GM12878 (cell line): ENCODE results near the gene METRN. TPM values are rescaled to one million over a fixed set of nuclear protein-coding genes. Genes with fewer than 3 reads are reported as not detected.

ENCODE experiments used
- ATAC-seq: fragments of 200-7000 bp; cut with Tn5 transposase; 3 replicates; pipeline ENCODE4 v1.9.1; 2020; ENCODE audit warnings: mild to moderate bottlenecking, moderate library complexity
- BruUV-seq: library from RNA; stranded (reverse); fragments of 400-500 nt; replicated peaks from 2 replicates; lab custom pipeline; 2021; lab: Mats Ljungman, UMichigan
- CTCF ChIA-PET: fragments of 300-600 bp; sonication (Branson Sonifier 250); formaldehyde crosslinking; extraction: SDS; loops from one replicate; lab custom pipeline; 2021; ENCODE audit warnings: inconsistent platforms; lab: Yijun Ruan, JAX
- POLR2A ChIA-PET: fragments of 350-600 bp; formaldehyde crosslinking; extraction: SDS; loops from one replicate; lab custom pipeline; 2021; ENCODE audit warnings: inconsistent platforms; lab: Charles Lee
- RAD21 ChIA-PET: fragments of 300-600 bp; sonication (Branson Sonifier 250); formaldehyde crosslinking; loops from one replicate; lab custom pipeline; 2023; ENCODE audit warnings: antibody characterized with exemption; ENCODE audit not compliant: unreplicated experiment; lab: Charles Lee
- SMC1A ChIA-PET: fragments of 300-600 bp; sonication (Branson Sonifier 250); formaldehyde crosslinking; loops from one replicate; lab custom pipeline; 2023; ENCODE audit not compliant: unreplicated experiment, uncharacterized antibody; lab: Charles Lee
- DNase-seq: peaks from one replicate; pipeline ENCODE4 v3.0.0-alpha.2; 2011; ENCODE audit warnings: low read depth, low spot score
- FAIRE-seq: peaks from 3 replicates; lab custom pipeline; 2011; peaks lifted over from hg19 to GRCh38; lab: Jason Lieb, UNC
- H2AFZ ChIP-seq: 2 replicates; pipeline ENCODE4 v1.6.0; 2011; ENCODE audit warnings: low read depth, low read length, control low read depth; ENCODE audit not compliant: control insufficient read depth
- H3K27ac ChIP-seq: 2 replicates; pipeline ENCODE4 v1.5.1; 2011; ENCODE audit warnings: control low read depth; ENCODE audit not compliant: control insufficient read depth, insufficient read depth
- H3K27me3 ChIP-seq, 2 experiments: replicated peaks in 1 of 2; 2 replicates each; pipeline versions ENCODE4 v1.6.0 to v1.6.1; 2011; ENCODE audit warnings: low read length in 1 of 2; ENCODE audit not compliant: control insufficient read depth in 2 of 2, insufficient read depth in 2 of 2
- H3K36me3 ChIP-seq, 2 experiments: 2 replicates each; pipeline ENCODE4 v1.5.1; 2011; ENCODE audit warnings: low read length in 1 of 2; ENCODE audit not compliant: control insufficient read depth in 2 of 2, insufficient read depth in 2 of 2
- H3K4me1 ChIP-seq: 2 replicates; pipeline ENCODE4 v1.6.1; 2011; ENCODE audit warnings: mild to moderate bottlenecking, low read length, moderate library complexity, mixed read lengths; ENCODE audit not compliant: control insufficient read depth, insufficient read depth
- H3K4me2 ChIP-seq: 2 replicates; pipeline ENCODE4 v1.6.0; 2011; ENCODE audit warnings: control low read depth; ENCODE audit not compliant: control insufficient read depth, insufficient read depth
- H3K4me3 ChIP-seq: fragments of 200-600 bp; sonication (generic); 2 replicates; pipeline ENCODE4 v1.5.1; 2016
- H3K79me2 ChIP-seq: 2 replicates; pipeline ENCODE4 v1.6.0; 2011; ENCODE audit warnings: low read length; ENCODE audit not compliant: control insufficient read depth, insufficient read depth
- H3K9ac ChIP-seq: 2 replicates; pipeline ENCODE4 v1.8.0; 2011; ENCODE audit warnings: low read length, control low read depth, mixed read lengths; ENCODE audit not compliant: control insufficient read depth, insufficient read depth
- H3K9me3 ChIP-seq: replicated peaks from 3 replicates; pipeline ENCODE4 v1.5.1; 2011; ENCODE audit warnings: mild to moderate bottlenecking, low read length; ENCODE audit not compliant: control insufficient read depth, insufficient read depth
- H4K20me1 ChIP-seq: 2 replicates; pipeline ENCODE4 v1.6.0; 2011; ENCODE audit not compliant: control insufficient read depth, insufficient read depth
- ATF3 ChIP-seq: IDR thresholded peaks from 2 replicates; pipeline ENCODE4 v1.6.1; 2011; ENCODE audit warnings: low read depth, mild to moderate bottlenecking, low read length, moderate library complexity, borderline replicate concordance; ENCODE audit errors: extremely low read depth
- BCL3 ChIP-seq: IDR thresholded peaks from 2 replicates; pipeline ENCODE4 v1.6.1; 2011; ENCODE audit warnings: borderline replicate concordance, low read depth, mild to moderate bottlenecking, moderate library complexity, low read length; ENCODE audit not compliant: insufficient read depth, poor library complexity, severe bottlenecking
- CBX3 ChIP-seq: fragments of 200-600 bp; sonication (generic); IDR thresholded peaks from 2 replicates; pipeline ENCODE4 v1.6.1; 2016; ENCODE audit warnings: low read depth, borderline replicate concordance
- ELK1 ChIP-seq: IDR thresholded peaks from 2 replicates; pipeline ENCODE4 v1.6.1; 2012; ENCODE audit warnings: low read depth, low read length, improper control_type of control experiment
- IRF4 ChIP-seq: IDR thresholded peaks from 2 replicates; pipeline ENCODE4 v1.6.1; 2011; ENCODE audit warnings: low read depth, low read length
- MTA3 ChIP-seq: IDR thresholded peaks from 2 replicates; pipeline ENCODE4 v1.6.1; 2012; ENCODE audit warnings: low read length, inconsistent platforms, borderline replicate concordance
- NFYA ChIP-seq: IDR thresholded peaks from 2 replicates; pipeline ENCODE4 v1.6.1; 2011; ENCODE audit warnings: low read depth, mild to moderate bottlenecking, low read length, improper control_type of control experiment, borderline replicate concordance
- NR2C2 ChIP-seq: IDR thresholded peaks from 2 replicates; pipeline ENCODE4 v1.6.1; 2011; ENCODE audit warnings: borderline replicate concordance, low read depth; ENCODE audit not compliant: control insufficient read depth, insufficient read length
- PKNOX1 ChIP-seq: fragments of 450-650 bp; IDR thresholded peaks from 2 replicates; pipeline ENCODE4 v1.6.1; 2016; ENCODE audit warnings: mild to moderate bottlenecking
- SP1 ChIP-seq: IDR thresholded peaks from one replicate; pipeline ENCODE4 v1.6.1; 2011; ENCODE audit warnings: low read depth, low read length
- STAT1 ChIP-seq: fragments of 450-650 bp; conservative IDR thresholded peaks from 2 replicates; pipeline ENCODE4 v1.6.1; 2014; ENCODE audit warnings: antibody characterized with exemption, mild to moderate bottlenecking
- SUPT20H ChIP-seq: IDR thresholded peaks from 2 replicates; pipeline ENCODE4 v1.6.1; 2011; ENCODE audit warnings: low read depth, mild to moderate bottlenecking, low read length, moderate library complexity, borderline replicate concordance; ENCODE audit not compliant: control insufficient read depth
- ZNF687 ChIP-seq: fragments of 450-650 bp; IDR thresholded peaks from 2 replicates; pipeline ENCODE4 v1.6.1; 2017; ENCODE audit warnings: mild to moderate bottlenecking, moderate library complexity
- WGBS: methylation state at CpG from one replicate; pipeline ENCODE4 v1.1.6; 2016; ENCODE audit warnings: low lambda C conversion rate; ENCODE audit not compliant: insufficient replicate concordance, insufficient coverage; ENCODE audit errors: missing lambda C conversion rate; 5-methylcytosine and 5-hydroxymethylcytosine counted together
- in situ Hi-C: fragments of 300-500 bp; cut with MboI; formaldehyde crosslinking; loops from 9 replicates; pipeline ENCODE4 v1.14.3; 2018; ENCODE audit warnings: mixed read lengths
- intact Hi-C: fragments of 100-400 bp; cut with micrococcal nuclease; formaldehyde crosslinking; loops from one replicate; pipeline ENCODE4 v1.14.2; 2022; ENCODE audit not compliant: unreplicated experiment
- polyA plus RNA-seq, 11 experiments: library from polyadenylated mRNA; depleted of rRNA in 4 of 11; unstranded in 6 of 11; stranded (reverse) in 5 of 11; fragments of >200 nt; fragmentation: Nextera tagmentation in 4 of 11; fragmentation: Illumina TruSeq in 1 of 11; extraction: Ambion mirVana in 4 of 11; extraction: Trizol in 1 of 11; gene quantifications; 1 replicate in 1 of 11; 2 replicates in 10 of 11; pipeline versions ENCODE4 v1.2.1 to v1.2.3, GENCODE V29; 2011 to 2016; ENCODE audit warnings: inconsistent platforms in 2 of 11, missing spikeins in 2 of 11, low read depth in 1 of 11
- total RNA-seq, 4 experiments: library from RNA; depleted of rRNA in 3 of 4; stranded (reverse); fragments of >200 nt in 3 of 4; fragmentation: Illumina TruSeq in 1 of 4; extraction: Trizol in 1 of 4; gene quantifications; 2 replicates each; pipeline versions ENCODE4 v1.2.1 to v1.2.3, GENCODE V29; 2013 to 2021

The METRN gene
- total and polyA plus RNA-seq, 10 of the 15 experiments (the other 5 are each of a cell fraction or from before 2014, with no cell fraction given): 0.11 to 12.8 (median 1.1) TPM; not detected in 1

- peaks cover 15% of the 10 kb centered on the region for H3K4me1 ChIP-seq
- no peak for DNase-seq
- WGBS: 23% methylated on average over 50 of the region's 52 CpGs
- CTCF ChIA-PET: interaction anchor here (0.9 kb wide), 1 partner anchor 11 kb away, joined by 4 read pairs; the partner anchor contains the start of gene RHOT2
- no peak overlapping the region for H3K27ac ChIP-seq
- ATAC-seq: peak; percentile 18
- H3K4me2 ChIP-seq: peak overlapping the region; percentile 92
- H2AFZ ChIP-seq: peak overlapping the region; percentile 89
- no peaks in the 10 kb centered on the region for H3K27me3 ChIP-seq
- peaks cover 24% of the 10 kb centered on the region for H3K79me2 ChIP-seq
- intact Hi-C loops: no loop called here
- RAD21 ChIA-PET: interaction anchor here (0.6 kb wide), 1 partner anchor 1042 kb away, joined by 4 read pairs; no protein-coding TSS in a partner anchor
- H3K4me3 ChIP-seq: peak overlapping the region; percentile 57
- POLR2A ChIA-PET: no interaction called here
- SMC1A ChIA-PET: no interaction called here
- peaks cover 6 to 7% of the 10 kb centered on the region in 2 experiments; a peak in 2 of 4 replicates for H3K36me3 ChIP-seq
- no TSS peak for BruUV-seq
- no peak overlapping the region for H3K9ac ChIP-seq
- FAIRE-seq: no peak
- in situ Hi-C loops: no loop called here
- peaks cover 6% of the 10 kb centered on the region; the same call in 1 of the 2 replicates for H4K20me1 ChIP-seq
- no peaks in the 10 kb centered on the region for H3K9me3 ChIP-seq
- TF ChIP-seq STAT1 (no peak), BCL3 (no peak), ZNF687 (no peak), IRF4 (no peak), CBX3 (no peak), ATF3 (no peak), SUPT20H (no peak), MTA3 (no peak), NFYA (no peak), ELK1 (no peak), SP1 (no peak), PKNOX1 (peak; percentile 16; the same call in 1 of the 2 replicates), NR2C2 (no peak)
These were observed 35.8 kb upstream of the METRN start for GRCh38 chr16:678858-679813.
